NCI-H187 treated with DMSO at 0.1 percent for 48 hours (cell line): Measurements from ENCODE around the gene UMPS.
"Not testable (repeated sequence)": the region's sequence is repeated elsewhere in the genome, so short reads cannot be mapped to it uniquely, and the experiment has no call there.

ENCODE experiments used
- DNase-seq: peaks from one replicate; lab custom pipeline; 2025; lab: John Stamatoyannopoulos, UW

The UMPS gene

GRCh38 chr3:124707223-124707622 lies 23.0 kb upstream of the UMPS start:
- not testable (repeated sequence) for DNase-seq

GRCh38 chr3:124707656-124708062 lies 22.6 kb upstream of the UMPS start:
- DNase-seq = no peak

GRCh38 chr3:124714223-124714853 lies 15.9 kb upstream of the UMPS start:
- DNase-seq = no peak

- no peak for DNase-seq
Observed at GRCh38 chr3:124722589-124722988, 7.7 kb upstream of the UMPS start.

GRCh38 chr3:124730941-124731297 lies 667 bp downstream of the UMPS start:
- DNase-seq = no peak

DNA sequence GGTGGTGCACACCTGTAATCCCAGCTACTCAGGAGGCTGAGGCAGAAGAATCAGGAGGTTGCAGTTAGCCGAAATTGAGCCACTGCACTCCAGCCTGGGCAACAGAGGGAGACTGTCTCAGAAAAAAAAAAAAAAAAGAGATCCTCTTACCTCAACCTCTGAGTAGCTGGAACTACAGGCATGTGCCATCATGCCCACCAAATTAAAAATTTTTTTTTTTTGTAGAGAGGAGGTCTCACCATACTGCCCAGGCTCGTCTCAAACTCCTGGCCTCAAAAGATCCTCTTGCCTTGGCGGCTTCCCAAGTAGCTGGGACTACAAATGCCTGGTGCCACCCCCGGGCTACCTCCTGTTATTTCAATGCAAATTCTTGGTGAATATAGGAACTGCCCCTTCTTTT lies 1.5 kb downstream of the UMPS start:
- no peak for DNase-seq

- DNase-seq = no peak
Observed at GRCh38 chr3:124741027-124741426, 10.8 kb downstream of the UMPS start.

DNA sequence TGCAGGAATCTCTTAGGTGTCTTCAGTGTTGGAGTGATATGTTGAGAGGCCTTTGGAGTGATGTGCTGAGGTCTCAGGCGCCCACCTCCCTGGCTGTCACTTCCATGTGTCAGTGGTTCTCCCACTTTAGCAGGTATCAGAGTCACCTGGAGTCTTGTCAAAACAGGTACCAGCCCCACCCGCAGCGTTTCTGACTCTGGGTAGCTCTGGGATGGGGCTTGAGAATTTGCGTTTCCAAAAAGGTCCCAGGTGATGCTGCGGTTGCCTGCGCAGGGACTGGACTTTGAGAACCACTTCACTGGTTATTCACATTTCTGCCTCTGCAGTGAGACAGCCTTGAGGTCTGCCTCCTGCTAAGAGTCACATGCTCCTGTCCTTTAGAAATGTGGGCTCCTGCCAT lies 15.5 kb downstream of the UMPS start:
- no peak for DNase-seq

DNA sequence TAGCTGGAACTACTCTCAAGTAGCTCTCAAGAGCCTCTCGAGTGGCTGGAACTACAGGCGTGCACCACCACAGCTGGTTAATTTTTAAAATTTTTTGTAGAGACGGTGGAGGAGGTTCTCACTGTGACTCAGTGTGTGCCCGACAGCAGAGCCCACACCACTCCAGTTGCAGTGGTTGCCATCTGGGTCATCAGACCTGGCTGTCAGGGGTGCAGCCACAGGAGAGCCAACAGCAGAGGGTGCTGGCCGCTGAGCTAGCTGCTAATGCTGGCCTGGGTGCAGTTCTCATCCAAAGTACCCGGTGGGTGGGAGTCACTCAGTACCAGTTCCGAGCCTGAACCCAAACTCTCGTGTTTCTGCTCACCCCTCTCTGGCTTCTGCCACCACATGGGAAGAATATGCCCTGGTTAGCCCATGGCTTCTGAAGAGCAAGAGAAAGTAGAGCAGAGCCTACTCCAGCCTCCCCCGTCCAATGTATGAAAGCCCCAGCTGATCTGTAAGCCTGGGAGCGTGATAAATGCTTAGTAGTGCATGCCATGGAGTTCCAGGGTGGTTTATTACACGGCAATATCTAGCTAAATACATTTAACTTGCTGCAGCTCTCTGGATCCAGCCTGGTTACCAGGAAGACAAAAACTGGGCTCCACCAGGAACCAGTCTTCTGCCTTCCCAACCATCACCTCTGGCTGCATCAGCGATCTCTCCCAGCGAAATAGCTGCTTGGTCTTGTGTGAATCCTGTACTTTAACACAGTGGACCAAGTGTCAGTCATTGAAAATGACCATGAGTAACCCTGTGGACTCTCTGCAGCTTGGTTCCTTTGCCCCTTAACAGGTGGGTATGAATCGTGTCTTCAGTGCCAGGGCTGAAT lies 17.1 kb downstream of the UMPS start:
- DNase-seq = no peak

GRCh38 chr3:124748560-124749198 lies 18.4 kb downstream of the UMPS start:
- DNase-seq = no peak

DNA sequence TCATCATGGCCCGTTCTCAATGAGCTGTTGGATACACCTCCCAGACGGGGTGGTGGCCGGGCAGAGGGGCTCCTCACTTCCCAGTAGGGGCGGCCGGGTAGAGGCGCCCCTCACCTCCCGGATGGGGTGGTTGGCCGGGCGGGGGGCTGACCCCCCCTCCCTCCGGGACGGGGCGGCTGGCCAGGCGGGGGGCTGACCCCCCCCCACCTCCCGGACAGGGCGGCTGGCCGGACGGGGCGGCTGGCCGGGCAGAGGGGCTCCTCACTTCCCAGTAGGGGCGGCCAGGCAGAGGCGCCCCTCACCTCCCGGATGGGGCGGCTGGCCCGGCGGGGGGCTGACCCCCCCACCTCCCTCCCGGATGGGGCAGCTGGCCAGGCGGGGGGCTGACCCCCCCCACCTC lies 19.6 kb downstream of the UMPS start:
- not testable (repeated sequence) for DNase-seq

DNA sequence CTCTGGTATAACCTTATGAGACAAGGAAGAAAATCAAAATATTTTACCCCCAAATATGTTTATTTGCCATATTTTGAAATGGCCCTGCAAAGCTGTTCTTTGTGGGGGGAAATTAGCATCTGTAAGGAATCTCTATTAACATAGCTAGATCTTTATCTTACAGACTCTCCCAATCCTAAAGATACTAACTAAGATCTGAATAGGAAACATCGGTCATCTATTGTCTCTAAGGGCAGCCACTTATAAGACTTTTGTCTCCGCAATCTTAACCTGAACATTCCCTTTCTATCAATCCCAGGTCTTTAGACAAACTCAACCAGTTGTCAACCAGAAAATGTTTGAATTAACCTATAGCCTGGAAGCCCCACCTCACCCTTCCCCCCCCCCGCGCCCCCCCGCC lies 21.2 kb downstream of the UMPS start:
- DNase-seq = no peak

- DNase-seq = no peak
Observed at GRCh38 chr3:124752051-124752450, 21.8 kb downstream of the UMPS start.

- not testable (repeated sequence) for DNase-seq
Observed at GRCh38 chr3:124757926-124758325, 27.7 kb downstream of the UMPS start.

GRCh38 chr3:124758851-124759635 lies 28.8 kb downstream of the UMPS start:
- no peak for DNase-seq

DNA sequence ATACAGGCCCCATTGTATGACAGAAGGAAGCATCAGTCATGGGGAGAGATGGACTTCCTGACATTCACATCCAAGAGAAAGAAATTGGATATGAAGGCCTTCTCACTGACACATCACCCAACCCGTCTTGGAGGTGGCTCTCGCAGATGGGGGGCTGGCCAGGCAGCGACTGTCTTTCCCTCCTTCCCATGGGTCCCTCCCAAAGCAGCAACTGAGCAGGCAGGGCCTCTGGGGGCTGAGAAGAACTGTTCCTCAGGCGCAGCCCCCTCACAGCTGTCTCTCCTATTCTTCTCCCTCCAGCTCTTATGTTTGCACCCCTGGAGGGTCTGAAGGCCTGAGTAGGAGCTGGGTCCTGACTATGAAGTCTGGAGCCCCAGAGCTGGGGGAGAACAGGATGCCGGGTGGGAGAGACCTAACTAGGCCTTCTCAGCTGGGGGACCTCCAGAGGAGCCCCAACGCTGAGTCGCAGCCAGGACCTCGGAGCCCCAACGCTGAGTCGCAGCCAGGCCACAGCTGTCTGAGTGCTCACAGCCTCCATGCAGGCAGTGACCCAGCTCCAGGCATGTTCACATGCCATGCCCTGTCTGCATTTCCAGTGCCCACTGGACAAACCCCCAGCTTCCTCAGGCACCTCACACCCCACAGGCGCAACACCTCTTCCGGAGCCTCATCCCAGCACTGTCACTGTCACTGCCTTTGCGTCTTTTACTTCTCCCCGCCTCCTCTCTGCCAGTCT lies 29.6 kb downstream of the UMPS start:
- DNase-seq = no peak

DNA sequence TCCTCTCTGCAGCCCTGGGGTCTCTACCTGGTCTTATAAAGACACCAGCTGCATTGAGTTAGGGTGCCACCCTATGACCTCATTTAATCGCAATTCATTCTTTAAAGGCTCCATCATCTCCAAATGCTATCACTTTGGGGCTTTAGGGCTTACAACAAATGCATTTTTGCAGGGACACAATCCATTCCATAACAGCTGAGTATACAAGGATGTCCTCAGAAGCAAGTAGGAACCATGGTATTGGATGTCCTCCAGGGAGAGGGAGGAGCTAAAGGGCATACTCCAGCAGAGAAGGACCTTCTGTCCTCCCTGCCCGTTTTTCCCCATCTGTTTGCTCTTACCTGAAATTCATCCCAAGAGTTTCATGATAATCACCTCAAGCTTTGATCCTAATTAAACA lies 30.3 kb downstream of the UMPS start:
- no peak for DNase-seq

DNA sequence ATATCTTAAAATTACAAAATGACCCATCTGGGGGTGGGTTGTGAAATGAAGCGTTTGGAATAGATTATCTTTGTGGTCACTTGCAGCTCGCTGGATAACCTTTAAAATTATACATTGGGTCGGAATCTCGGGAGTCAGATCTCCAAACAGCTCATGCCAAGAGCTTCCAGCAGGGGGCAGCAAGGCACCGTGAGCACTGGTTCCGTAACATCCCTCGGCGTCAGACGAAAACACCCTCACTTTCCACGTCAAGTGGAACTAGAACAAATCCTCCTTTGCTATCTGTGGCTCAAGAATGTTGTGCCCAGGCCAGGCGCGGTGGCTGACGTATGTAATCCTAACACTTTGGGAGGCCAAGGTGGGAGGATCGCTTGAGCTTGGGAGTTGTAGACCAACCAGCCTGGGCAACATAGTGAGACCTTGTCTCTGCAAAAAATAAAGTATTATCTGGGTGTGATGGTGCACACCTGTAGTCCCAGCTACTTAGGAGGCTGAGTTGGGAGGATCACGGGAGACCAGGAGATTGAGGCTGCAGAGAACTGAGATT lies 31.1 kb downstream of the UMPS start:
- peak; percentile 1 for DNase-seq

- no peak for DNase-seq
Observed at GRCh38 chr3:124761935-124762660, 31.8 kb downstream of the UMPS start.

GRCh38 chr3:124762661-124763011 lies 32.4 kb downstream of the UMPS start:
- no peak for DNase-seq

GRCh38 chr3:124763206-124763605 lies 33.0 kb downstream of the UMPS start:
- no peak for DNase-seq
